ENCODE data around the gene DRC1. TPM values are rescaled to one million over a fixed set of nuclear protein-coding genes. Genes with fewer than 3 reads are reported as not detected.

The DRC1 gene
- total RNA-seq, 4 donors from 2014 or later = 0.85 to 2.4 (median 1.9) TPM; not detected in 1

GRCh38 chr2:26412091-26412673, 10.5 kb downstream of the DRC1 start:
- H3K27me3 ChIP-seq = no peaks in the 10 kb centered on the region
- no peaks in the 10 kb centered on the region for H3K36me3 ChIP-seq
- H3K9me3 ChIP-seq = no peaks in the 10 kb centered on the region
- DNase-seq = no peak
- no peak overlapping the region for H3K4me3 ChIP-seq
- H3K4me1 ChIP-seq = no peaks in the 10 kb centered on the region
- intact Hi-C loops (cut with DNase I; ENCODE audit: low total_unique reads) = no loop called here
- no peak overlapping the region for H3K27ac ChIP-seq
- no peak for TF ChIP-seq POLR2A (IDR thresholded peaks at IDR 0.05)
- no peak for TF ChIP-seq CTCF (IDR thresholded peaks at IDR 0.05)

GRCh38 chr2:26414311-26414710, 12.6 kb downstream of the DRC1 start:
- Histone ChIP-seq H3K4me1 (no peaks in the 10 kb centered on the region), H3K9me3 (no peaks in the 10 kb centered on the region), H3K36me3 (no peaks in the 10 kb centered on the region), H3K4me3 (no peak overlapping the region), H3K27ac (no peak overlapping the region), H3K27me3 (no peaks in the 10 kb centered on the region)
- intact Hi-C loops (cut with DNase I; ENCODE audit: low total_unique reads) = no loop called here
- TF ChIP-seq CTCF (IDR thresholded peaks at IDR 0.05) = no peak
- no peak for TF ChIP-seq POLR2A (IDR thresholded peaks at IDR 0.05)
- no peak for DNase-seq

GRCh38 chr2:26421961-26422360, 20.2 kb downstream of the DRC1 start:
- Histone ChIP-seq H3K4me3 (no peak overlapping the region), H3K27ac (no peak overlapping the region), H3K36me3 (no peaks in the 10 kb centered on the region), H3K27me3 (no peaks in the 10 kb centered on the region), H3K4me1 (no peaks in the 10 kb centered on the region), H3K9me3 (no peaks in the 10 kb centered on the region)
- no peak for DNase-seq
- no peak for TF ChIP-seq POLR2A (IDR thresholded peaks at IDR 0.05)
- TF ChIP-seq CTCF (IDR thresholded peaks at IDR 0.05) = no peak
- intact Hi-C loops (cut with DNase I; ENCODE audit: low total_unique reads) = no loop called here

GRCh38 chr2:26422947-26423629, 21.4 kb downstream of the DRC1 start:
- no peak overlapping the region for H3K27ac ChIP-seq
- no peak for TF ChIP-seq POLR2A (IDR thresholded peaks at IDR 0.05)
- TF ChIP-seq CTCF (IDR thresholded peaks at IDR 0.05) = no peak
- H3K4me1 ChIP-seq = no peaks in the 10 kb centered on the region
- no peak overlapping the region for H3K4me3 ChIP-seq
- intact Hi-C loops (cut with DNase I; ENCODE audit: low total_unique reads) = no loop called here
- no peaks in the 10 kb centered on the region for H3K9me3 ChIP-seq
- no peaks in the 10 kb centered on the region for H3K36me3 ChIP-seq
- no peaks in the 10 kb centered on the region for H3K27me3 ChIP-seq
- no peak for DNase-seq

- H3K4me1 ChIP-seq = no peaks in the 10 kb centered on the region
- no peak for DNase-seq
- H3K36me3 ChIP-seq = no peaks in the 10 kb centered on the region
- intact Hi-C loops (cut with DNase I; ENCODE audit: low total_unique reads) = no loop called here
- no peak overlapping the region for H3K27ac ChIP-seq
- H3K9me3 ChIP-seq = no peaks in the 10 kb centered on the region
- no peak overlapping the region for H3K4me3 ChIP-seq
- no peak for TF ChIP-seq CTCF (IDR thresholded peaks at IDR 0.05)
- no peak for TF ChIP-seq POLR2A (IDR thresholded peaks at IDR 0.05)
- H3K27me3 ChIP-seq = no peaks in the 10 kb centered on the region
Observed at GRCh38 chr2:26423750-26424149, 22.0 kb downstream of the DRC1 start.

Measured in uterus (tissue), 4 donors.